ENCODE measurements around the gene FBXO5. TPM values are rescaled to one million over a fixed set of nuclear protein-coding genes. Genes with fewer than 3 reads are reported as not detected.
"Not testable (repeated sequence)": the region's sequence is repeated elsewhere in the genome, so short reads cannot be mapped to it uniquely, and the experiment has no call there.

FBXO5 gene
- total RNA-seq, result 2.8 and 10.2 TPM in 2 replicates

DNA sequence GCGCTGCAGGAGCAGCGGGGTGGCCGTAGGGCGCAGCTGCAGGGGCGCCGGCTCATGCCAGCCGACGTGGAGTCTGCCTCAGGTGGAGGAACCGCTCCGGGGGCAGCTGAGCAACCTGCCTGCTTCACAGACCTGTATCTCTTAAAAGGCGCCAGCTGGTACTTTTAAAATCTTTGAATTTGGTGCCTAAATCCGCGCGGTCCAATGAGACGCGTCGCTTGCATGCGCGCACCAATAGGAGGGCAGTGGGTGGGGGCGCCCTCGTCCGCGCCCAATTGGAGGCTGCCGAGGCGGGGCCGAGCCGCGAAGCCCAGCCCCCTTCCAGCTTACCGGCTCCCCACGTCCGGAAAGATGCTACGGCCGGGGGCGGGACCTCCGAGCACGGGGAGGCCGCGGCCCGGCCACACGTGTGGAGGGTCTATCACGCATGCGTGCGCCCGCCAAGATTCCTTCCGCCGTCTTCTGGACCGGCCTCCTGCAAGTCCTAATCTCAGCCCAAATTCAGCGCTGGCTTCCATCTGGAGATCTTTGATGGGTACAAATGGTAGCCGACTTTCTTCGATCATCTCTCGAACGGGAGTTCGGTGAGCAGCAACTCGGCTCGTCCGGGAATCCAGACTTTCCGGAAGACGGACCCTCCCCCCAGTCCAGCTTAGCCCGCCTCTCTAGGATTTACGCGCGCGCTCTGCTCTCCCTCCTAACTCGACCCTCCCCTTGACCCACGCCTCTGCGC is at the start of gene FBXO5:
FBXO5 (minus strand) TSS at position 138 of the 733 bp plus-strand sequence; CDS start at position 56, 82 bp downstream.
- peak; percentile 66 for DNase-seq (ENCODE audit: extremely low read depth, low read depth, low spot score)

DNA sequence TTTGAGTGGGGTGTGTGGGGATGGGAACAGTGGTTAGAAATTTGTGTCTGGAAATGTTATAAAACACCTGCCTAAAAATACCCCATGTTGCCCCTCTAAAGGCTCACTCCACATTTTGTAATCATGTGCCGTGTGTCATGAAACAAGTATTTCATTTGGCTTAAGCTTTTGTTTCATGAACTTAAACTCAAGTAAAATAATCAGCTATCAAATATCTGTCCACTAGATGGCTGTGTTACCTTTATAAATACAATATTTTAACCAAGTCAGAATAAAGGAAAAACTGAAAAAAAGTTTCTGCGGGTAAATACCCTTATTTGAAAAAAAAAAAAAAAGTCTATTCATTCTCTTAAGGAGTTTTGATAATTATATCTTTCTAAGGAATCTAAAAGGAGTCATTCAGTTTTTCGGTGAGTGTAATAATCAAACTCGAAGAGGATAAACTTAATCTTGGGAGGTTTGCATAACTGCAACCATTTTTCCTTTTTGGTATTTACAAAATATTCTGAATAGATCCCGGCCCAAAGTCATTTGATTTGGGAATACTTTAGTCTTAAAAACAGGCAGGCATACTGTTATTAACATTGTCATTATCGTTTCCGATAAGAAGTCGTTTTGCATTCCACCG is 49.5 kb upstream of the FBXO5 start:
- DNase-seq (ENCODE audit: extremely low read depth, low read depth, low spot score), result peak; percentile 61

DNA sequence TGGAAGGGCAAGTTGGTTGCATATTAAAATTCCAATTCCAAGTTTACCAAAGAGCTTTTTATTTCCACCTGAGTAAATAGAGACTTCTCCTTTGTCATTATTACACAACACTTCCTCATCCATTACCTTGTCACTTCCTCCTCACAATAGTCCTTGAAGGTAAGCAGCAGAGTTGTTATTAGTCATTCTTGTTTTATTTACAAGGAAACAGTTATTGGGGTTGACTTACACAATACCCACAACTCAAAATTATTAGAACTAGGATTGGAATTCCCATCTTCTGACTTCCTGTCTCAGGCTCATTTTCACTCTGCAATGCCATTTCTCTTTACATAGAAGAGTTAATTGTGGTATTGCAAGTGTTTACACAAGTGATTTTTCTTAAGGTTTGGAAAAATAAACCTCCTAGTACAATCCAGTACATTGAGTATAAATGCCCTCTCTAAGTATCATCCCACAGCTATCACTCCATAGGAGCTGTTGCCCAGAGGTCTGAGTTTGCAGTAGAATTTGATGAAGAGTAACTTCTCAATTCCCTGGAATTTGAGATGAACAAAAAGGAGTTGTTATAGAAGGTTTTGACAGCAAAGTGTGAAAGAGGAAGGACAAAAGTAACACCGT is 48.6 kb upstream of the FBXO5 start:
- no peak for DNase-seq (ENCODE audit: extremely low read depth, low read depth, low spot score)

GRCh38 chr6:153028963-153029362 is 46.1 kb upstream of the FBXO5 start:
- DNase-seq (ENCODE audit: extremely low read depth, low read depth, low spot score), result no peak

- no peak for DNase-seq (ENCODE audit: extremely low read depth, low read depth, low spot score)
Measured at GRCh38 chr6:153028286-153028685, 45.4 kb upstream of the FBXO5 start.

DNA sequence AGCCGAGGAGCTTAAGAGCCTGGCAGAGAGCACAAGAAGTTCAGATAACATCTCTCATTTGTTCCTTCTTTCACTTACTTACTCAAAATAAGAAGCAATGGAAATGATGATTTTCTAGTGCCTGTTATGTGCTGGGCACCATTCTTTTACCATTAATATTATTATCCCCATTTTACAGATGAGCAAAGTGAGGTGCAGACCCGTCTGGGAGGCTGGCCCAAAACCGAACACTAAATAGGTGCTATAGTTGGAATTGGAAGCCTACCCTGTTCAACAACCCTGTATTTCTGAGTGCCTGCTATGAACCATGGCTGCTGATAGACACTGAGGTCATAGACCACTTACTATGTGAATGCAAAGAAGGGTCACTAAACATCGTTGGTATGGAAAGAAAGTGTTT is 44.6 kb upstream of the FBXO5 start:
- no peak for DNase-seq (ENCODE audit: extremely low read depth, low read depth, low spot score)

- DNase-seq (ENCODE audit: extremely low read depth, low read depth, low spot score), result no peak
Measured at GRCh38 chr6:153024709-153025017, 41.8 kb upstream of the FBXO5 start.

GRCh38 chr6:153023977-153024708 is 41.3 kb upstream of the FBXO5 start:
- DNase-seq (ENCODE audit: extremely low read depth, low read depth, low spot score), result peak; percentile 51

- no peak for DNase-seq (ENCODE audit: extremely low read depth, low read depth, low spot score)
Measured at GRCh38 chr6:153018355-153018754, 35.5 kb upstream of the FBXO5 start.

GRCh38 chr6:153016846-153017245 is 34.0 kb upstream of the FBXO5 start:
- no peak for DNase-seq (ENCODE audit: extremely low read depth, low read depth, low spot score)

GRCh38 chr6:153015094-153015640 is 32.3 kb upstream of the FBXO5 start:
- DNase-seq (ENCODE audit: extremely low read depth, low read depth, low spot score), result no peak

GRCh38 chr6:153013438-153013837 is 30.6 kb upstream of the FBXO5 start:
- no peak for DNase-seq (ENCODE audit: extremely low read depth, low read depth, low spot score)

DNA sequence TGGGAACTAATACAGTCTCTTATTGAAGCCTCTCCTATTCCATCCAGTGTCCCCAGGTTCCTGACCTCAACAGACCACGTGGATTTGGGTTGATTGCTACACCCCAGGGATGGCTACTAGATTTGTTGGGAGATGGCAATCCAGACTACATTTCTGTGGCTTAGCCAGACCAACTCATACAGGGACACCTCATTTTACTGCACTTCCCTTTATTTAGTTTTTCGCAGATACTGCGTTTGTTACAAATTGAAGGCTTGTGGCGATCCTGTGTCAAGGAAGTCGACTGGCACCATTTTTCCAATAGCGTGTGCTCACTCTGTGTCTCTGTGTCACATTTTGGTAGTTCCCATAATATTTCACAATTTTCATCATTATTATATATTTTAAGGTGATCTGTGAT is 30.0 kb upstream of the FBXO5 start:
- DNase-seq (ENCODE audit: extremely low read depth, low read depth, low spot score), result no peak

- DNase-seq (ENCODE audit: extremely low read depth, low read depth, low spot score), result no peak
Measured at GRCh38 chr6:153003366-153003690, 20.5 kb upstream of the FBXO5 start.

DNA sequence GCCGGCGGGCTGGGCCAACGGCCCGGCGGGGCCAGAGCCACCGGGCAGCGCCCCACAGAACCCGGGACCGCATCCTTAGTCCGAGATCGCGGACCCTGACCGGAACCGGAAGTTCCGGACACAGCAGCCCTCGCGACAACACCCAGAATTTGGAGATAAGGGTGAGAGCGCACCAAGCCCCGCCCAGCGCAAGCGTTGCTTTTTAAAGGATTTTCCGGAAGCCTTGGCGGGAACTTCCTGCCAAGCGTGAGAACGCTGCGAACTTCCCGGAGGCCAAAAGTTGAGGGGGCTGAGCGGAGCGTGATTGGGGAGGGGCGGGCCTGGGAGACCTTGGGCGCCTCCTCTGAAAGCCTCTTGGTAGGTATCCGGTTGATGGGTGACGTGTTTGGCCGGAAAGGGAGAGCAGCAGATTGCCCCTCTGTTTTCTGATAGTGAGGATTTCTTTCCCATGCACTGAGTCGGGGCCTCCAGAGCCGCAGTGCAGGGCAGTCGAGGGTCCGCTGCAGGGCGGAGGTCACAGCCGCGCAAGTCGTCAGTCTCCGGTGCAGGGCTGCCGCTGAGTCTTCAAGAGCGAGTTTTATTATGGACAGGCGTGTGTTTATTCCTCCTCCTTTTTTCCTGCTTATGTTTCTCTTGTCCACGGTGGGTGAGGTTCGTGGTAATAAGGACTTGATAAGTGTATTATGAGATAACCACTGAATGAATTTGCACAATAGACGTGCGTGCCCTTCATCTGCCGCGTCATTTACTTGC is 19.9 kb upstream of the FBXO5 start, which contains the start of gene MTRF1L:
MTRF1L (minus strand) TSS at position 97 of the 753 bp plus-strand sequence; CDS start at position 73, 24 bp downstream.
- DNase-seq (ENCODE audit: extremely low read depth, low read depth, low spot score), result peak; percentile 91

GRCh38 chr6:153001767-153002612 is 19.1 kb upstream of the FBXO5 start:
- DNase-seq (ENCODE audit: extremely low read depth, low read depth, low spot score), result no peak

DNA sequence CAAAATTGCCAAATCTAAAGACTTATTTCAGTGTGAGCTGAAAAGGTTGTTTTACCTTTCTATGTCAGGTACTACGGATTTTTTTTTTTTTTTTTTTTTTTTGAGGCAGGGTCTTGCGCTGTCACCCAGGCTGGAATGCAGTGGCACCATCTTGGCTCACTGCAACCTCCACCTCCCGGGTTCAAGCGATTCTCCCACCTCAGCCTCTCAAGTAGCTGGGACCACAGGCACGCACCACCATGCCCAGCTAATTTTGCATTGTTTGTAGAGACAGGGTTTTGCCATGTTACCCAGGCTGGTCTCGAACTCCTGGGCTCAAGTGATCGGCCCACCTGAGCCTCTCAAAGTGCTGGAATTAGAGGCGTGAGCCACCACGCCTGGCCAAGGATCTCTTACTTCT is 17.9 kb upstream of the FBXO5 start:
- DNase-seq (ENCODE audit: extremely low read depth, low read depth, low spot score), result not testable (repeated sequence)

DNA sequence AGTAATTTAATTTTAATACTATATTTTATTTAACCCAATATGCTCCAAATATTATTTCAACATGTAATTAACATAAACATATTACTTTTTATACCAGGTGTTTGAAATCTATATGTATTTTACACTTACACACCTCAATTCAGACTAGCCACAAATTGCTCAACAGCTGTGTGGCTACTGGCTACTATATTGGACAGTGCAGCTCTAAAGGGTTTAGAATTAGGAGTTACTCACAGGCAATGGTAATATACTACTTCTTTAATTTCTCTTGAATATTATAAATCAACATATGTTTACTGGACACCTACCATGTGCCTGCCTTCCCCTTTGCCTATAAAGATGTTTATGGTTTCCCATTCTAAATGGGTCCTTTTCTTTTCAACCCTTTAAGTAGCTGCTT is 17.4 kb upstream of the FBXO5 start:
- no peak for DNase-seq (ENCODE audit: extremely low read depth, low read depth, low spot score)

DNA sequence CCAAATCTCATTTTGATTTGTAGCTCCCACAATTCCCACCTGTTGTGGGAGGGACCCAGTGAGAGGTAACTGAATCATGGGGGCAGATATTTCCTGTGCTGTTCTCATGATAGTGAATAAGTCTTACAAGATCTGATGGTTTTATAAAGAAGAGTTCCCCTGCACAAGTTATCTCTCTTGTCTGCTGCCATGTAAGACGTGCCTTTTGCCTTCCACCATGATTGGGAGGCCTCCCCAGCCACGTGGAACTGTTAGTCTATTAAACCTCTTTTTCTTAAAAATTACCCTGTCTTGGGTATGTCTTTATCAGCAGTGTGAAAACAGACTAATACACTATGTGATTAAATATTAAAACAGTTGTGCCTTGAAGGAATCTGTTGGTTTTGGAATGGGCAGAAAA is 16.7 kb upstream of the FBXO5 start:
- not testable (repeated sequence) for DNase-seq (ENCODE audit: extremely low read depth, low read depth, low spot score)

DNA sequence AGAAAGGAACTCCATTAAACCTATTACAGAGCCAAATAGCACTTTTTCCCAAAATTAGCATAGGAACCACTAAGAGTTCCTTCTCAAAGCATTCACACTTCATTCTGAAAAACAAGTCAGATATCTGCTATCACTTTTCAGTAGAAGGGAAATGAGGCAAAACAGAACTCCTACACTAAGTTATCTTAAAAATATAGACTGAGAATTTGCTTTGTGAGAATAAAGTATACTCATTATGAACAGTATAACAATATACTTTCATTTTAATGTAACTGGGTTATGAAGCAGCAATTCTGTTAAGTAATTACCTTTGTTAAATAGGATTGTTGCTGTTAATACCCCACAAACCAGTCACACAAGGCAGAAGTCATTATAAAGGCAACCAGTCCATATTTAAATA is 11.0 kb upstream of the FBXO5 start:
- DNase-seq (ENCODE audit: extremely low read depth, low read depth, low spot score), result no peak

All from glomerular endothelial cell (primary cell).